Thyroid gland (tissue), 4 donors: ENCODE measurements around the gene LANCL3. TPM values are rescaled to one million over a fixed set of nuclear protein-coding genes. Genes with fewer than 3 reads are reported as not detected.

Source experiments
- DNase-seq, 2 donors: peaks; one replicate each; pipeline ENCODE4 v3.0.0-alpha.2; 2019
- H3K27ac ChIP-seq, 3 donors: fragments of 200-600 bp; sonication (generic); 1 replicate in 2 of 3; 2 replicates in 1 of 3; pipeline ENCODE4 v1.5.1; 2016 to 2019; ENCODE audit warnings: mild to moderate bottlenecking in 1 of 3, moderate library complexity in 1 of 3
- H3K27me3 ChIP-seq: fragments of 200-600 bp; sonication (generic); one replicate; pipeline ENCODE4 v1.5.1; 2019
- H3K36me3 ChIP-seq, 2 donors: fragments of 200-600 bp; sonication (generic); one replicate each; pipeline ENCODE4 v1.5.1; 2016 to 2019
- H3K4me1 ChIP-seq, 2 donors: fragments of 200-600 bp; sonication (generic); one replicate each; pipeline ENCODE4 v1.5.1; 2017 to 2019
- H3K4me3 ChIP-seq, 3 donors: fragments of 200-600 bp; sonication (generic); replicated peaks in 1 of 3; 1 replicate in 2 of 3; 2 replicates in 1 of 3; pipeline ENCODE4 v1.5.1; 2016; ENCODE audit warnings: mild to moderate bottlenecking in 1 of 3
- H3K9me3 ChIP-seq: fragments of 200-600 bp; sonication (generic); one replicate; pipeline ENCODE4 v1.5.1; 2017
- POLR2A ChIP-seq, 2 donors: fragments of 450-650 bp; IDR thresholded peaks; one replicate each; pipeline ENCODE4 v1.6.1; 2017; ENCODE audit warnings: antibody characterized with exemption in 2 of 2, mild to moderate bottlenecking in 2 of 2, moderate library complexity in 1 of 2
- WGBS, 2 donors: methylation state at CpG; one replicate each; pipeline ENCODE4 v1.1.5; 2017; 5-methylcytosine and 5-hydroxymethylcytosine counted together
- intact Hi-C: fragments of 100-400 bp; cut with DNase I; formaldehyde crosslinking; loops from one replicate; pipeline ENCODE4 v1.15.1; 2023
- total RNA-seq, 4 donors: library from RNA; depleted of rRNA; stranded (reverse); fragments of >200 nt; gene quantifications; one replicate each; pipeline ENCODE4 v1.2.3, GENCODE V29; 2016
- TF ChIP-seq, protein P1 (sequence below), 6 experiments: fragments of 200-600 bp in 3 of 6; fragments of 450-650 bp in 3 of 6; sonication (generic) in 3 of 6; IDR thresholded peaks; one replicate each; pipeline ENCODE4 v1.5.1; 2016 to 2019; ENCODE audit warnings: antibody characterized with exemption in 6 of 6, mild to moderate bottlenecking in 2 of 6, inconsistent platforms in 1 of 6, moderate library complexity in 1 of 6

The LANCL3 gene
- total RNA-seq, 4 donors from 2014 or later, result 0.54 to 1.9 (median 0.94) TPM

DNA sequence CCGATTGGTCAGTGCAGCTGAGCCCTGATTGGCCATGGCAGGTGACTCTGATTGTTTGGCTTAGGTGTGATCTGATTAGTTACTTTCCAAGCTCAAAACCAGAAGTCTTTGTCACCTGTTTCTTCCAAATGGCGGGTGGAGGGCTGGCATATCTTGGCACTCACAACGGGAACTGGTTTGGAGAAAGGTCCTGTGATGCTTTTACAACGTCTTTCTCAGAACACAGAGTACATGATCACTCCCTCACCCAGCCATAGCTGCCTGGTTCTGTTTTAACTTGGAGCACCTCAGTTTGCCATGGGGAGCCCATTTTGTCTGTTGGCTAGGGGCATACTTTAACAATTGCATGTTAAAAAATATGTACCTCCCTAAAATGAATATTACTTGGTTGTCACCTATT is 101.1 kb downstream of the LANCL3 start:
- DNase-seq, result no peak
- Histone ChIP-seq H3K27ac (no peak overlapping the region), H3K4me3 (no peak overlapping the region), H3K36me3 (no peaks in the 10 kb centered on the region), H3K4me1 (no peaks in the 10 kb centered on the region), H3K9me3 (no peaks in the 10 kb centered on the region), H3K27me3 (no peaks in the 10 kb centered on the region)
- no peak for TF ChIP-seq POLR2A (IDR thresholded peaks at IDR 0.05)
- TF ChIP-seq, protein P1, sequence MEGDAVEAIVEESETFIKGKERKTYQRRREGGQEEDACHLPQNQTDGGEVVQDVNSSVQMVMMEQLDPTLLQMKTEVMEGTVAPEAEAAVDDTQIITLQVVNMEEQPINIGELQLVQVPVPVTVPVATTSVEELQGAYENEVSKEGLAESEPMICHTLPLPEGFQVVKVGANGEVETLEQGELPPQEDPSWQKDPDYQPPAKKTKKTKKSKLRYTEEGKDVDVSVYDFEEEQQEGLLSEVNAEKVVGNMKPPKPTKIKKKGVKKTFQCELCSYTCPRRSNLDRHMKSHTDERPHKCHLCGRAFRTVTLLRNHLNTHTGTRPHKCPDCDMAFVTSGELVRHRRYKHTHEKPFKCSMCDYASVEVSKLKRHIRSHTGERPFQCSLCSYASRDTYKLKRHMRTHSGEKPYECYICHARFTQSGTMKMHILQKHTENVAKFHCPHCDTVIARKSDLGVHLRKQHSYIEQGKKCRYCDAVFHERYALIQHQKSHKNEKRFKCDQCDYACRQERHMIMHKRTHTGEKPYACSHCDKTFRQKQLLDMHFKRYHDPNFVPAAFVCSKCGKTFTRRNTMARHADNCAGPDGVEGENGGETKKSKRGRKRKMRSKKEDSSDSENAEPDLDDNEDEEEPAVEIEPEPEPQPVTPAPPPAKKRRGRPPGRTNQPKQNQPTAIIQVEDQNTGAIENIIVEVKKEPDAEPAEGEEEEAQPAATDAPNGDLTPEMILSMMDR (IDR thresholded peaks at IDR 0.05), result no peak
- 63 to 76% methylated on average over 2 to 4 of the region's 4 CpGs for WGBS, 2 donors
- intact Hi-C loops, result no loop called here

DNA sequence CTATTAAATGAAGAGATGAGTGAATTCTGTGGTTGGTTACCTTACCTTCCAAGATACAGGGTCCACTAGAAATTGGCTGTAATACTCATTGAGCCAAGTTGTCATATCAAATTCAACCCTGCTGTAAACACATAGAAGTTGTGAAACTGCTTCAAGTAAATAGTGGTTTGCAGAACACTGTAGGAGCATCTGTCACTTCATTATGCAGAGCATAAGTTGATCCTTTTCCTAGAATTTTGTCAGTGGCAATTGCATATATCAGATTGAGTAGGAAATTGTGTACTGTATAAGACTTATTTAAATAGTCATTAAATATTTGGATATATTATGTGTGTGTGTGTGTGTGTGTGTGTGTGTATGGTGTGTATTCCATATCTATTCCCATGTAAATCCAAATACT is 105.3 kb downstream of the LANCL3 start:
- Histone ChIP-seq H3K4me1 (no peaks in the 10 kb centered on the region), H3K27ac (no peak overlapping the region), H3K36me3 (no peaks in the 10 kb centered on the region), H3K27me3 (no peaks in the 10 kb centered on the region), H3K4me3 (no peak overlapping the region), H3K9me3 (no peaks in the 10 kb centered on the region)
- TF ChIP-seq, protein P1 (IDR thresholded peaks at IDR 0.05), result no peak
- no peak for TF ChIP-seq POLR2A (IDR thresholded peaks at IDR 0.05)
- intact Hi-C loops, result no loop called here
- DNase-seq, result no peak

DNA sequence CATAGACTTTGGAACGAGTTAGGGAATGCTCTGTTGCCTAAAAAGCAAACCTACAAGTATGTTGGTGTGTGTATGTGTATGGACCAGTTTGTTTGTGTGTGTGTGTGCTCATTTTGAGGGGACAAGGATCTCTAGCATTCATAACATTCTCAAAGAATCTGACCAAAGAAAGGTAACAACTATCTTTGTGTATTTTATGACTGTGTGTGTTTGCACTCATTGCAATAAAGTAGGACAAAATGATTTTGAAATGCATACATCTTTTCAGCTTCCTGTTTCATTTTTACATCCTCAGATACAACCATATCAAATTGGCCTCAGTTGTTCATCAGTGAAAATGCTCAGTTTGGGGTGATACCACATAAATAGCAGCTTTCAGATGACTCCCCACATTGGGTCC is 105.8 kb downstream of the LANCL3 start:
- H3K9me3 ChIP-seq, result no peaks in the 10 kb centered on the region
- WGBS, 2 donors, result 78 to 81% methylated on average over 1 of the region's 1 CpG
- no peak overlapping the region for H3K4me3 ChIP-seq
- no peaks in the 10 kb centered on the region for H3K36me3 ChIP-seq
- H3K27ac ChIP-seq, result no peak overlapping the region
- H3K27me3 ChIP-seq, result no peaks in the 10 kb centered on the region
- intact Hi-C loops, result no loop called here
- H3K4me1 ChIP-seq, result no peaks in the 10 kb centered on the region
- TF ChIP-seq, protein P1 (IDR thresholded peaks at IDR 0.05), result no peak
- TF ChIP-seq POLR2A (IDR thresholded peaks at IDR 0.05), result no peak
- no peak for DNase-seq

DNA sequence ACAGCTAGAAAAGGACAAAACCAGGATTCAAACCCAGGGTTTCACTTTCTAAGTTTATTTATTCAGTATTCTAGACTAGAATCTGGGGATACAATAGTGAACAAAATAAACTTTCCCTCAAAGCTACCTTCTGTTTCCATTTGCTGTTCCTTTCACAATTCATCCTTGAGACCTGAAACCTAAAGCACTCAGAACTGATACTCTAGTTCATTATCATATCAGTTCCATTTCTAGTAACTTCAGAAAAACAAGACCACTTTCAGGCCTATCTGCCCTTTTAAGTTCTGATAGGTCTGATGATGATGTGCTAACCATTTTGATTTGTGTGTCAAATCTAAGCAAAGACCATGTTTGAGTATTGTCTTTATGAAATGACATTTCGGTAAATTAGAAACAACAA is 106.3 kb downstream of the LANCL3 start:
- Histone ChIP-seq H3K27ac (no peak overlapping the region), H3K4me3 (no peak overlapping the region), H3K9me3 (no peaks in the 10 kb centered on the region), H3K36me3 (no peaks in the 10 kb centered on the region), H3K4me1 (no peaks in the 10 kb centered on the region), H3K27me3 (no peaks in the 10 kb centered on the region)
- TF ChIP-seq, protein P1 (IDR thresholded peaks at IDR 0.05), result no peak
- no peak for TF ChIP-seq POLR2A (IDR thresholded peaks at IDR 0.05)
- WGBS, 2 donors, result 93 to 100% methylated on average over 1 of the region's 1 CpG
- no peak for DNase-seq
- intact Hi-C loops, result no loop called here

DNA sequence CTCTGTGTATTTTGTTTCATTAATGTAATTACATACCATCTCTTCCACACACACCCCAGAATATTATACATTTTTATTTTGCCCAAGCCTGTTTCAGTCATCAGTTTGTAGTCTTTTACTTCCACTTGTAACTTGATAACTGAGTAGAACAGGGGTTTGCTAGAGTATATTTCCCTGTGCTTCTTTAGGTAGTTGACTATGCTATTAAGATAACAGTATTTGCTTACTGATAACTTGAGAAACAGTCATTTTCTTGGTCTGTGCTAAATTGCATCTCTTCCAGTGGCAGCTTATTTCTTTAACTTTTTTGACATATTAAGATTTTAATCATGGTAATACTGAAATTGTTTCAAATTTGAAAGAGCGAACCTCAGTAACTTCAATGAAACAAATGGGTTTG is 107.1 kb downstream of the LANCL3 start:
- intact Hi-C loops, result no loop called here
- TF ChIP-seq, protein P1 (IDR thresholded peaks at IDR 0.05), result no peak
- no peak for TF ChIP-seq POLR2A (IDR thresholded peaks at IDR 0.05)
- no peak for DNase-seq
- Histone ChIP-seq H3K9me3 (no peaks in the 10 kb centered on the region), H3K4me3 (no peak overlapping the region), H3K27ac (no peak overlapping the region), H3K4me1 (no peaks in the 10 kb centered on the region), H3K36me3 (no peaks in the 10 kb centered on the region), H3K27me3 (no peaks in the 10 kb centered on the region)
- WGBS, 2 donors, result 97 to 100% methylated on average over 1 of the region's 1 CpG
